Measurements from ENCODE around the gene EME1.

The EME1 gene

GRCh38 chr17:50382931-50383330 is 9.9 kb downstream of the EME1 start:
- Histone ChIP-seq H3K36me3 (replicated peaks; ENCODE audit: insufficient read depth, low read length) (peaks cover 25% of the 10 kb centered on the region), H2AFZ (ENCODE audit: low read length) (no peak overlapping the region), H3K4me1 (ENCODE audit: low read length) (no peaks in the 10 kb centered on the region), H3K4me2 (ENCODE audit: low read depth, low read length) (no peak overlapping the region), H3F3A (ENCODE audit: insufficient read depth, low read length) (no peaks in the 10 kb centered on the region; the same call in 1 of the 2 replicates), H3K9ac (ENCODE audit: low read length) (no peak overlapping the region), H4K20me1 (ENCODE audit: insufficient read depth, low read length) (no peaks in the 10 kb centered on the region), H3K27me3 (replicated peaks; ENCODE audit: insufficient read depth, low read length) (no peaks in the 10 kb centered on the region), H3K27ac (ENCODE audit: low read length) (no peak overlapping the region), H3K4me3 (ENCODE audit: low read length) (no peak overlapping the region), H3K79me2 (ENCODE audit: low read length) (peaks cover 6% of the 10 kb centered on the region), H3K9me3 (replicated peaks; ENCODE audit: insufficient read depth, low read length) (no peaks in the 10 kb centered on the region), H3K9me2 (replicated peaks; ENCODE audit: insufficient read depth, low read length) (no peaks in the 10 kb centered on the region)
- no peak for DNase-seq
- TF ChIP-seq CTCF (IDR thresholded peaks at IDR 0.05; ENCODE audit: low read length), result no peak
- TF ChIP-seq EZH2phosphoT487 (IDR thresholded peaks at IDR 0.05; ENCODE audit: low read length), result no peak
- TF ChIP-seq EZH2 (optimal IDR thresholded peaks at IDR 0.05; ENCODE audit: low read depth, low read length), result no peak

- Histone ChIP-seq H3K4me1 (ENCODE audit: low read length) (peaks cover 8% of the 10 kb centered on the region), H3K27me3 (replicated peaks; ENCODE audit: insufficient read depth, low read length) (no peaks in the 10 kb centered on the region), H3K4me3 (ENCODE audit: low read length) (no peak overlapping the region), H3K9me3 (replicated peaks; ENCODE audit: insufficient read depth, low read length) (no peaks in the 10 kb centered on the region), H3K9ac (ENCODE audit: low read length) (no peak overlapping the region), H2AFZ (ENCODE audit: low read length) (no peak overlapping the region), H3K9me2 (replicated peaks; ENCODE audit: insufficient read depth, low read length) (no peaks in the 10 kb centered on the region), H4K20me1 (ENCODE audit: insufficient read depth, low read length) (no peaks in the 10 kb centered on the region), H3K4me2 (ENCODE audit: low read depth, low read length) (no peak overlapping the region), H3F3A (ENCODE audit: insufficient read depth, low read length) (no peaks in the 10 kb centered on the region), H3K79me2 (ENCODE audit: low read length) (peaks cover 37% of the 10 kb centered on the region), H3K36me3 (replicated peaks; ENCODE audit: insufficient read depth, low read length) (peaks cover 23% of the 10 kb centered on the region), H3K27ac (ENCODE audit: low read length) (no peak overlapping the region)
- no peak for TF ChIP-seq EZH2 (optimal IDR thresholded peaks at IDR 0.05; ENCODE audit: low read depth, low read length)
- no peak for TF ChIP-seq CTCF (IDR thresholded peaks at IDR 0.05; ENCODE audit: low read length)
- TF ChIP-seq EZH2phosphoT487 (IDR thresholded peaks at IDR 0.05; ENCODE audit: low read length), result no peak
- no peak for DNase-seq
Measured at GRCh38 chr17:50386510-50386909, 13.5 kb downstream of the EME1 start.

DNA sequence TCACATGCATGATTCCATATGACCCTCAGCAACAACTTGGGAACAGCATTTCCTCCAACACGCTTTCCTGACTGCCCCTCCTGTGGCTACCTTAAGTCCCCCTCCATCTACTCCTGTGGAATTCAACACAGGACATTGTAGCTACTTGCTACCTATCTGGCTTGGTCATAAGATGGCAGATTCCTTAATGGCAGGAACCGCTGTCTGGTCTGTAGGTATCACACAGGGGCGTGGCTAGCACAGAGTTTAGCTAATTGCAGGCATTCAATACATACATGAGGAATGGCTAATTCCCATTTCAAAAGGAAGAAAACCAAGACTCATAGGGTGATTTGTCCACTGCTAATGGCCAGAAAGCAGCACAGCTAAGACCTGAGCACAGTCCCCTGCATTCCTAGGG is 15.7 kb downstream of the EME1 start:
- H3K4me3 ChIP-seq (ENCODE audit: low read length), result no peak overlapping the region
- TF ChIP-seq EZH2 (optimal IDR thresholded peaks at IDR 0.05; ENCODE audit: low read depth, low read length), result no peak
- no peak for TF ChIP-seq CTCF (IDR thresholded peaks at IDR 0.05; ENCODE audit: low read length)
- no peak for TF ChIP-seq EZH2phosphoT487 (IDR thresholded peaks at IDR 0.05; ENCODE audit: low read length)
- no peak overlapping the region for H3K27ac ChIP-seq (ENCODE audit: low read length)
- H3K79me2 ChIP-seq (ENCODE audit: low read length), result peaks cover 52% of the 10 kb centered on the region
- H3K4me1 ChIP-seq (ENCODE audit: low read length), result peaks cover 27% of the 10 kb centered on the region
- H3K9ac ChIP-seq (ENCODE audit: low read length), result no peak overlapping the region
- no peaks in the 10 kb centered on the region for H3K27me3 ChIP-seq (replicated peaks; ENCODE audit: insufficient read depth, low read length)
- no peaks in the 10 kb centered on the region for H4K20me1 ChIP-seq (ENCODE audit: insufficient read depth, low read length)
- peaks cover 40% of the 10 kb centered on the region for H3K36me3 ChIP-seq (replicated peaks; ENCODE audit: insufficient read depth, low read length)
- H3F3A ChIP-seq (ENCODE audit: insufficient read depth, low read length), result peaks cover 21% of the 10 kb centered on the region; the same call in 1 of the 2 replicates
- H2AFZ ChIP-seq (ENCODE audit: low read length), result no peak overlapping the region
- no peak for DNase-seq
- no peak overlapping the region for H3K4me2 ChIP-seq (ENCODE audit: low read depth, low read length)
- H3K9me2 ChIP-seq (replicated peaks; ENCODE audit: insufficient read depth, low read length), result no peaks in the 10 kb centered on the region
- H3K9me3 ChIP-seq (replicated peaks; ENCODE audit: insufficient read depth, low read length), result no peaks in the 10 kb centered on the region
